Measurements from ENCODE around the gene ILDR2. TPM values are rescaled to one million over a fixed set of nuclear protein-coding genes. Genes with fewer than 3 reads are reported as not detected.

Gene ILDR2
- total RNA-seq = 1 to 10 TPM in 1 of 2 donors, under 1 TPM in 1; 0.62 to 2.7 TPM

- DNase-seq = peak; percentile 54
- no peaks in the 10 kb centered on the region for H3K36me3 ChIP-seq
- intact Hi-C loops (cut with DNase I) = no loop called here
- peak within 1 kb of the TSS; percentile 38 to 52 for H3K9ac ChIP-seq (ENCODE audit: low read depth in 2 of 2, low read length in 2 of 2)
- peaks cover 14% of the 10 kb centered on the region for H3K27me3 ChIP-seq
- H3K27ac ChIP-seq = no peak within 1 kb of the TSS
- no peak for TF ChIP-seq CTCF (IDR thresholded peaks at IDR 0.05)
- H3K4me3 ChIP-seq = peak within 1 kb of the TSS; percentile 59
- H3K9me3 ChIP-seq = no peaks in the 10 kb centered on the region
- H3K4me1 ChIP-seq = no peaks in the 10 kb centered on the region
Observed at GRCh38 chr1:166975361-166976129, at the start of gene ILDR2. Gene ILDR2, minus strand, starts transcription at chr1:166975540. Its CDS starts 272 bp downstream, at chr1:166975268.

GRCh38 chr1:167022384-167022783, 47.0 kb upstream of the ILDR2 start:
- H3K9me3 ChIP-seq = no peaks in the 10 kb centered on the region
- no peak overlapping the region for H3K4me3 ChIP-seq
- intact Hi-C loops (cut with DNase I) = no loop called here
- H3K9ac ChIP-seq (ENCODE audit: low read depth in 2 of 2, low read length in 2 of 2) = no peak overlapping the region
- no peaks in the 10 kb centered on the region for H3K36me3 ChIP-seq
- DNase-seq = no peak
- no peaks in the 10 kb centered on the region for H3K27me3 ChIP-seq
- no peak overlapping the region for H3K27ac ChIP-seq
- no peak for TF ChIP-seq CTCF (IDR thresholded peaks at IDR 0.05)
- no peaks in the 10 kb centered on the region for H3K4me1 ChIP-seq

GRCh38 chr1:167016100-167016750, 40.9 kb upstream of the ILDR2 start:
- TF ChIP-seq CTCF (IDR thresholded peaks at IDR 0.05) = no peak
- intact Hi-C loops (cut with DNase I) = no loop called here
- no peaks in the 10 kb centered on the region for H3K4me1 ChIP-seq
- DNase-seq = no peak
- no peaks in the 10 kb centered on the region for H3K9me3 ChIP-seq
- H3K4me3 ChIP-seq = no peak overlapping the region
- no peaks in the 10 kb centered on the region for H3K27me3 ChIP-seq
- H3K27ac ChIP-seq = no peak overlapping the region
- H3K9ac ChIP-seq (ENCODE audit: low read depth in 2 of 2, low read length in 2 of 2) = no peak overlapping the region
- no peaks in the 10 kb centered on the region for H3K36me3 ChIP-seq

- no peak overlapping the region for H3K4me3 ChIP-seq
- H3K9ac ChIP-seq (ENCODE audit: low read depth in 2 of 2, low read length in 2 of 2) = no peak overlapping the region
- no peaks in the 10 kb centered on the region for H3K27me3 ChIP-seq
- TF ChIP-seq CTCF (IDR thresholded peaks at IDR 0.05) = no peak
- H3K27ac ChIP-seq = no peak overlapping the region
- no peak for DNase-seq
- intact Hi-C loops (cut with DNase I) = no loop called here
- no peaks in the 10 kb centered on the region for H3K4me1 ChIP-seq
- H3K36me3 ChIP-seq = no peaks in the 10 kb centered on the region
- no peaks in the 10 kb centered on the region for H3K9me3 ChIP-seq
Observed at GRCh38 chr1:167013108-167013929, 38.0 kb upstream of the ILDR2 start.

- no peak overlapping the region for H3K4me3 ChIP-seq
- no peaks in the 10 kb centered on the region for H3K9me3 ChIP-seq
- no peak overlapping the region for H3K9ac ChIP-seq (ENCODE audit: low read depth in 2 of 2, low read length in 2 of 2)
- H3K27me3 ChIP-seq = no peaks in the 10 kb centered on the region
- no peak overlapping the region for H3K27ac ChIP-seq
- no peaks in the 10 kb centered on the region for H3K4me1 ChIP-seq
- DNase-seq = no peak
- TF ChIP-seq CTCF (IDR thresholded peaks at IDR 0.05) = no peak
- H3K36me3 ChIP-seq = no peaks in the 10 kb centered on the region
- intact Hi-C loops (cut with DNase I) = no loop called here
Observed at GRCh38 chr1:167012570-167012969, 37.2 kb upstream of the ILDR2 start.

Measured in colonic mucosa (tissue), 4 donors.